ENCODE results near the gene L2HGDH. TPM values are rescaled to one million over a fixed set of nuclear protein-coding genes. Genes with fewer than 3 reads are reported as not detected.

L2HGDH gene
- total RNA-seq (2014; rRNA removed; shearing (Covaris generic)): 8.4 and 11.1 TPM in 2 replicates

DNA sequence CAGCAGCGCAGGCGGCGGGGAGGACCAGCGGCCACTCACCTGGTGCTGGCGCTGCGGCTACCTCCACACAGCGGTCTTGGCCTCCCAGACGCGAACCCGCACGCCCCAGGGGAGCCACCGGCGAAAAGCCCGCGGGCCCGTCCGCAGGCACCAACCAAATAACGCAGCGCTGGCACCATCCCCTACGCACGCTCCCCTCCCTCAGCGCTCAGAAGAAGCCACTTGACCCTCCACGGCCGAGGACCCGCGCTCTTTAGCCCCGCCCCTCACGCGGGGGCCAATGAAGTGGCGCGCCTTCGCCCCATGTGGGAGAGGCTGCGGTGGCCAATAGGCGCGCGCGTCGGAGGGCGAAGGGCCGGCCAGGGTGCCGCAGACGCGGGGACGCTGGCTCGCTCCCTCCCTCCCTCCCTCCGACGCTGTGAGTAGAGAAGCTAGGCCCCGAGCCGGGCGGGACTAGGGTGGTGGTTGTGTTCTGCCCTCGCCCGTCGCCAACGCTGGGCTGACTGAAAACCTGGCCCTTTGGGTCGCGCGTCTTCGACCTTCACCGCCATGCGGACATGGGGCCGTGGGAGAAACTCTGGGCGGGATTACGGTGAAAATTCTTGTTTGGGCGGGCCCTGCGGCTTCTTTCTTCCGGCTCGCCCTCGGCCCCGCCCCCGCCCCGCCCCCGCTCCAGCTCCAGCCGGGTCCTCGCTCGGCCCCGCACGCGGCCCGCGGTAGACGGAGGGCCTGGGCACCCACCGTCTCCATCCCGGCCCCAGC, at the start of gene L2HGDH, which contains the start of gene DMAC2L:
Gene L2HGDH, minus strand, starts transcription at position 258 of the 762 bp plus-strand sequence. Its CDS starts 79 bp downstream, at position 179.
Gene DMAC2L, plus strand, starts transcription at position 353 of the 762 bp plus-strand sequence. CDS start 9,164 bp downstream, outside the sequence.

DNA sequence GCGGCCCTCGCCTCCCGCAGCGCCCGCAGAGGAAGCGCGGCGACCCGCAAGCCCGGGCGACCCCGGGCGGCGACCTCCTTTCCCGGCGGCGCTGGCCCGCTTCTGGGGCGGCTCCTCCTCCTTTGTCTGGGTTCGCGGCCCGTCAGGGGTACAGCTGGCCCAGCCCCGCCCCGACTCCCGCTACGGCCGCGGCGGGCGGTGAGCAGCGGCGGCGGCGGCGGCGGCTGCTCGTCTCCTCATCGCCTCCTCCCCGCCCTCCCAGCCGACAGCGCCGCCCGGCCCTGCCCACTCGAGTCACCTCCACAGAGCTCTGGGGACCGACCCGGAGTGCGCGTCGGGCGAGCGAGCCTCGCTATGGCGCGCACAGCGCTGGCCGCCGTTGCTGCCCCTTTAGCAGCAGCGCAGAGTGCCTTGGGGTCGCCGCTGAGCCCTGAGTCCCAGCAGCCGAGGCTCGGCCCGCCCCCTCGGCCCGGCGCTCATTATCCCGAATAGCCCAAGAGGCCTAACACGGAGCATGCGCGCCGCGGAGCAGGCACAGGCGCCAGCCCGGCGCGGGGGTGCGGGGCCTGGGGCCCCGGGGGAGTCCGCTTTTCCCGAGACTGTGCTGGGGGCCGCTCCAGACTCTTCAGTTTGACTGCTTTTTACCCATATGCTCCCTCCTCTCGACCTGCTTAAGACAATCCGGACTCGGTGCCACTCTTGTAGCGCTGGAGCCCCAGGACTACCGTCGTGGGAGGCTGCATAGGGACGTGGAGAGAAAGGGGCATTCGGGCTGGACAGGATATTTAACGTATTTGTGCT, 80.4 kb downstream of the L2HGDH start, which contains the start of gene SOS2:
Gene SOS2, minus strand, starts transcription at position 104 of the 801 bp plus-strand sequence. CDS start 295 bp downstream, outside the sequence.

Small RNA genes within 50 kb of the gene (small RNA-seq; reads per million reads assigned to genes)
- not detected for gene MIR4504

Other genes with a start within 250 kb of the L2HGDH start
- 6.0 and 6.9 TPM in 2 replicates for gene VCPKMT, start 195.7 kb downstream of the L2HGDH start, total RNA-seq (2014; rRNA removed; shearing (Covaris generic))
- gene SOS2, start 80.7 kb downstream of the L2HGDH start, total RNA-seq (2014; rRNA removed; shearing (Covaris generic)): 8.1 and 8.3 TPM in 2 replicates
- 11.8 and 13.2 TPM in 2 replicates for gene DMAC2L, start 95 bp upstream of the L2HGDH start, total RNA-seq (2014; rRNA removed; shearing (Covaris generic))
- gene CDKL1, start 84.7 kb upstream of the L2HGDH start, total RNA-seq (2014; rRNA removed; shearing (Covaris generic)): 27.3 and 36.6 TPM in 2 replicates
- 36.4 and 44.5 TPM in 2 replicates for gene MAP4K5, start 220.3 kb upstream of the L2HGDH start, total RNA-seq (2014; rRNA removed; shearing (Covaris generic))
- gene ATL1, start 247.9 kb upstream of the L2HGDH start, total RNA-seq (2014; rRNA removed; shearing (Covaris generic)): 0.30 and 0.61 TPM in 2 replicates